Lower leg skin (tissue), 4 donors: ENCODE measurements around the gene OSM. TPM values are rescaled to one million over a fixed set of nuclear protein-coding genes. Genes with fewer than 3 reads are reported as not detected.

Source experiments
- DNase-seq, 2 donors: peaks; one replicate each; pipeline ENCODE4 v3.0.0-alpha.2; 2019; ENCODE audit warnings: low spot score in 2 of 2
- H3K4me3 ChIP-seq: fragments of 200-600 bp; sonication (generic); 2 replicates; pipeline ENCODE4 v1.5.1; 2017; ENCODE audit warnings: mild to moderate bottlenecking, low read depth; ENCODE audit not compliant: poor library complexity, severe bottlenecking
- CTCF ChIP-seq, 3 donors: fragments of 450-650 bp; IDR thresholded peaks; one replicate each; pipeline ENCODE4 v1.5.1; 2016; ENCODE audit warnings: antibody characterized with exemption in 3 of 3, mild to moderate bottlenecking in 3 of 3, moderate library complexity in 2 of 3
- POLR2A ChIP-seq, 2 donors: fragments of 450-650 bp; IDR thresholded peaks; one replicate each; pipeline ENCODE4 v1.6.1; 2016 to 2017; ENCODE audit warnings: antibody characterized with exemption in 2 of 2, mild to moderate bottlenecking in 1 of 2, moderate library complexity in 1 of 2
- whole genome bisulfite sequencing, 2 donors: methylation state at CpG; one replicate each; pipeline ENCODE4 v1.1.5; 2018; 5-methylcytosine and 5-hydroxymethylcytosine counted together
- intact Hi-C: fragments of 100-400 bp; cut with DNase I; formaldehyde crosslinking; loops from one replicate; pipeline ENCODE4 v1.15.0; 2023; ENCODE audit warnings: low total_unique reads
- total RNA-seq, 4 donors: library from RNA; depleted of rRNA; stranded (reverse); fragments of >200 nt; gene quantifications; one replicate each; pipeline ENCODE4 v1.1.0, GENCODE V29; 2016

OSM gene
- total RNA-seq, 4 donors from 2014 or later = 0.27 to 0.34 (median 0.29) TPM; not detected in 1

GRCh38 chr22:30265823-30266444, 717 bp downstream of the OSM start:
- H3K4me3 ChIP-seq = peak overlapping the region; percentile 5
- TF ChIP-seq POLR2A (IDR thresholded peaks at IDR 0.05) (no peak), CTCF (IDR thresholded peaks at IDR 0.05) (no peak)
- WGBS, 2 donors = 63 to 70% methylated on average over 8 to 24 of the region's 24 CpGs
- intact Hi-C loops = loop anchor here (10.0 kb wide), 1 partner anchor 219 kb away; no protein-coding TSS in a partner anchor
- no peak for DNase-seq

GRCh38 chr22:30265131-30265720, 1.4 kb downstream of the OSM start:
- WGBS, 2 donors = 80 to 85% methylated on average over 7 to 9 of the region's 9 CpGs
- DNase-seq = no peak
- H3K4me3 ChIP-seq = no peak overlapping the region
- intact Hi-C loops = loop anchor here (10.0 kb wide), 1 partner anchor 220 kb away; no protein-coding TSS in a partner anchor
- TF ChIP-seq CTCF (IDR thresholded peaks at IDR 0.05) (no peak), POLR2A (IDR thresholded peaks at IDR 0.05) (no peak)

GRCh38 chr22:30263883-30264282, 2.8 kb downstream of the OSM start:
- WGBS, 2 donors = 91 to 96% methylated on average over 13 to 15 of the region's 17 CpGs
- DNase-seq = no peak
- intact Hi-C loops = loop anchor here (10.0 kb wide), 1 partner anchor 221 kb away; no protein-coding TSS in a partner anchor
- H3K4me3 ChIP-seq = no peak overlapping the region
- TF ChIP-seq CTCF (IDR thresholded peaks at IDR 0.05) = no peak
- TF ChIP-seq POLR2A (IDR thresholded peaks at IDR 0.05) = no peak

GRCh38 chr22:30262917-30263741, 3.5 kb downstream of the OSM start:
- 14 to 31% methylated on average over 22 to 24 of the region's 27 CpGs for WGBS, 2 donors
- DNase-seq = peak; percentile 73 to 95
- TF ChIP-seq POLR2A (IDR thresholded peaks at IDR 0.05) (no peak), CTCF (IDR thresholded peaks at IDR 0.05) (peak in 2 of 3 donors; percentile 68 to 97)
- intact Hi-C loops = loop anchor here (10.0 kb wide), 1 partner anchor 222 kb away; no protein-coding TSS in a partner anchor
- no peak overlapping the region for H3K4me3 ChIP-seq

GRCh38 chr22:30262112-30262511, 4.5 kb downstream of the OSM start:
- no peak overlapping the region for H3K4me3 ChIP-seq
- intact Hi-C loops = loop anchor here (10.0 kb wide), 1 partner anchor 223 kb away; no protein-coding TSS in a partner anchor
- TF ChIP-seq POLR2A (IDR thresholded peaks at IDR 0.05) (no peak), CTCF (IDR thresholded peaks at IDR 0.05) (no peak)
- DNase-seq = no peak
- 39 to 66% methylated on average over 4 of the region's 4 CpGs for WGBS, 2 donors
